RWPE1 (cell line): Measurements from ENCODE around the gene NCOA5.

Experiments
- CTCF ChIA-PET: fragments of 350-600 bp; sonication (Branson Sonifier 250); formaldehyde crosslinking; extraction: SDS; loops from one replicate; lab custom pipeline; 2021; lab: Yijun Ruan, JAX
- POLR2A ChIA-PET: fragments of 400-600 bp; formaldehyde crosslinking; extraction: SDS; loops from one replicate; lab custom pipeline; 2020; ENCODE audit warnings: antibody characterized with exemption; ENCODE audit not compliant: low non-redundant PET; lab: Yijun Ruan, JAX
- DNase-seq: peaks from one replicate; pipeline ENCODE4 v3.0.0; 2012; ENCODE audit warnings: low spot score
- H3K27ac ChIP-seq: fragments of 450-650 bp; 2 replicates; pipeline ENCODE4 v1.5.1; 2017
- TF ChIP-seq, protein P1 (sequence below): fragments of 450-650 bp; conservative IDR thresholded peaks from 2 replicates; pipeline ENCODE4 v1.5.1; 2017; ENCODE audit warnings: low read depth, mild to moderate bottlenecking

Gene NCOA5

GRCh38 chr20:46081074-46081473 is 8.7 kb downstream of the NCOA5 start:
- no peak overlapping the region for H3K27ac ChIP-seq
- no peak for DNase-seq
- TF ChIP-seq, protein P1, sequence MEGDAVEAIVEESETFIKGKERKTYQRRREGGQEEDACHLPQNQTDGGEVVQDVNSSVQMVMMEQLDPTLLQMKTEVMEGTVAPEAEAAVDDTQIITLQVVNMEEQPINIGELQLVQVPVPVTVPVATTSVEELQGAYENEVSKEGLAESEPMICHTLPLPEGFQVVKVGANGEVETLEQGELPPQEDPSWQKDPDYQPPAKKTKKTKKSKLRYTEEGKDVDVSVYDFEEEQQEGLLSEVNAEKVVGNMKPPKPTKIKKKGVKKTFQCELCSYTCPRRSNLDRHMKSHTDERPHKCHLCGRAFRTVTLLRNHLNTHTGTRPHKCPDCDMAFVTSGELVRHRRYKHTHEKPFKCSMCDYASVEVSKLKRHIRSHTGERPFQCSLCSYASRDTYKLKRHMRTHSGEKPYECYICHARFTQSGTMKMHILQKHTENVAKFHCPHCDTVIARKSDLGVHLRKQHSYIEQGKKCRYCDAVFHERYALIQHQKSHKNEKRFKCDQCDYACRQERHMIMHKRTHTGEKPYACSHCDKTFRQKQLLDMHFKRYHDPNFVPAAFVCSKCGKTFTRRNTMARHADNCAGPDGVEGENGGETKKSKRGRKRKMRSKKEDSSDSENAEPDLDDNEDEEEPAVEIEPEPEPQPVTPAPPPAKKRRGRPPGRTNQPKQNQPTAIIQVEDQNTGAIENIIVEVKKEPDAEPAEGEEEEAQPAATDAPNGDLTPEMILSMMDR, result no peak
- ChIA-PET POLR2A (no interaction called here), CTCF (interaction anchor here (0.6 kb wide), 1 partner anchor 23 kb away, joined by 3 read pairs; no protein-coding TSS in a partner anchor)

GRCh38 chr20:46078954-46079353 is 10.8 kb downstream of the NCOA5 start:
- ChIA-PET CTCF (interaction anchor here (0.5 to 1.3 kb wide), 5 partner anchors 56 to 264 kb away, joined by 3 to 6 read pairs (median 3); no protein-coding TSS in a partner anchor), POLR2A (no interaction called here)
- DNase-seq, result no peak
- TF ChIP-seq, protein P1, result no peak
- H3K27ac ChIP-seq, result no peak overlapping the region

- CTCF ChIA-PET, result interaction anchor here (1.0 to 1.1 kb wide), 2 partner anchors 10 to 90 kb away, joined by 4 to 6 read pairs; no protein-coding TSS in a partner anchor
- DNase-seq, result no peak
Measured at GRCh38 chr20:46077642-46078305, 12.0 kb downstream of the NCOA5 start.

DNA sequence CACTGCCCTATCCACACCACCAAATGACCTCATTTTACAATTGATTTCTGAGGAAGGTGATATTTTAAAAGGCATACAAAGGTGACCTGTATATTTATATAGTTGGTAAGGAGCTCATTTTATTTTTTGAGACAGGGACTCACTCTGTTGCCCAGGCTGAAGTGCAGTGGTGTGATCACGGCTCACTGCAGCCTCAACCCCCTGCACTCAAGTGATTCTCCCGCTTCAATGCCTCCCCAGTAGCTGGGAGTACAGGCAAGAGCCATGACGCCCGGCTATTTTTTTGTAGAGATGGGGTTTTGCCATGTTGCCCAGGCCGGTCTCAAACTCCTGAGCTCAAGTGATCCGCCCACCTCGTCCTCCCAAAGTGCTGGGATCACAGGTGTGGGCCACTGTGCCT is 13.0 kb downstream of the NCOA5 start:
- H3K27ac ChIP-seq, result no peak overlapping the region
- TF ChIP-seq, protein P1, result no peak
- CTCF ChIA-PET, result interaction anchor here (0.6 kb wide), 1 partner anchor 12 kb away, joined by 3 read pairs; no protein-coding TSS in a partner anchor
- POLR2A ChIA-PET, result no interaction called here
- no peak for DNase-seq

More at GRCh38 chr20:46077642-46078305, 12.0 kb downstream of the NCOA5 start:
- POLR2A ChIA-PET, result no interaction called here
- H3K27ac ChIP-seq, result no peak overlapping the region
- TF ChIP-seq, protein P1, result no peak

DNA sequence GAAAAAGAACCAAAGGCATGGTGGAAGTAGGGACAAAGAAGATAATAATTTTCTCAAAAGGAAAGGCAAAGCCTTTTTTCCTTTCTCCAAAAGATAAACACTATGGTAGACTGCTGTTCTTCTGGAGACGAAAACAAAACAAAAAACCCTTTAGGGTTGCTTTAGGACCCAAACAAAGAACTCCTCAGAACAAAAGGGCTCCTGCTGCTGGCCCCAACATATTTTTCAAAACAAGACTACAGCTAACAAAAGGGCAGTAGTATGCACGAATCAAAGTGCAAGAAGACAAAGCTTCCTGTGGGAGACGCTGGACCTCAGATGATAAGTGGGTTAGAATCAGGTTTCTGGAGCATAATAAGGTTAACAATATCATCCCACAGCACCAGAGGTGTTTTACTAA is 15.8 kb downstream of the NCOA5 start:
- ChIA-PET CTCF (interaction anchor here (0.6 to 1.4 kb wide), 3 partner anchors 10 to 99 kb away, joined by 3 to 4 read pairs (median 4); no protein-coding TSS in a partner anchor), POLR2A (interaction anchor here (0.9 kb wide), 1 partner anchor 15 kb away, joined by 3 read pairs; no protein-coding TSS in a partner anchor)
- no peak for DNase-seq
- TF ChIP-seq, protein P1, result no peak
- no peak overlapping the region for H3K27ac ChIP-seq

GRCh38 chr20:46073443-46073842 is 16.3 kb downstream of the NCOA5 start:
- H3K27ac ChIP-seq, result no peak overlapping the region
- ChIA-PET POLR2A (no interaction called here), CTCF (interaction anchor here (0.6 to 1.4 kb wide), 6 partner anchors 9 to 103 kb away, joined by 3 to 5 read pairs (median 4); no protein-coding TSS in a partner anchor)
- peak; percentile 34 for DNase-seq
- TF ChIP-seq, protein P1, result no peak
